ENCODE results near the gene ELMOD3. TPM values are rescaled to one million over a fixed set of nuclear protein-coding genes. Genes with fewer than 3 reads are reported as not detected.

ELMOD3 gene
- polyA plus RNA-seq, 3 donors, result 6.1 to 53.3 (median 7.2) TPM

- H3K4me1 ChIP-seq (ENCODE audit: control insufficient read depth in 1 of 2, insufficient read depth in 2 of 2, low read length in 2 of 2), result peaks cover 0 to 6% of the 10 kb centered on the region in 2 donors
- no peaks in the 10 kb centered on the region for H3K27me3 Mint-ChIP-seq (ENCODE audit: low read depth in 3 of 3)
- no peaks in the 10 kb centered on the region for H3K79me2 ChIP-seq (ENCODE audit: insufficient read depth, low read length)
- H3K4me3 Mint-ChIP-seq, result no peak overlapping the region
- H3K36me3 Mint-ChIP-seq, result peaks cover 64 to 99% of the 10 kb centered on the region in 2 donors
- peaks cover 39% of the 10 kb centered on the region for H4K20me1 ChIP-seq (ENCODE audit: insufficient read depth, low read length)
- H3K4me2 ChIP-seq (replicated peaks; ENCODE audit: extremely low read depth, low read length, poor library complexity, severe bottlenecking), result no peak overlapping the region
- no peak overlapping the region for H3K9ac ChIP-seq (ENCODE audit: insufficient read depth, low read length, poor library complexity, severe bottlenecking)
- intact Hi-C loops (cut with micrococcal nuclease), result loop anchor here in 1 of 2 donors (1.0 kb wide), 1 partner anchor 160 kb away; no protein-coding TSS in a partner anchor
- peak overlapping the region in 1 of 2 donors; percentile 45 for H3K27ac ChIP-seq (ENCODE audit: low read depth in 1 of 2, low read length in 2 of 2)
- H3K9me3 ChIP-seq (replicated peaks in 1 of 2; ENCODE audit: control insufficient read depth in 1 of 2, insufficient read depth in 1 of 2, low read length in 2 of 2), result no peaks in the 10 kb centered on the region
- no peaks in the 10 kb centered on the region for H3K9me3 Mint-ChIP-seq
- WGBS (ENCODE audit: insufficient coverage), result 97% methylated on average over 5 of the region's 11 CpGs
- no peaks in the 10 kb centered on the region for H3K27me3 ChIP-seq (ENCODE audit: control insufficient read depth in 2 of 2, insufficient read depth in 2 of 2, low read length in 2 of 2)
- peak; percentile 37 to 57 (median 55) for DNase-seq
- H3K36me3 ChIP-seq (replicated peaks in 1 of 2; ENCODE audit: control insufficient read depth in 1 of 2, insufficient read depth in 2 of 2, low read length in 2 of 2), result peaks cover 82 to 100% of the 10 kb centered on the region in 2 donors
- peak overlapping the region in 2 of 7 donors; percentile 50 to 87 for H3K27ac Mint-ChIP-seq
- H2AFZ ChIP-seq (ENCODE audit: insufficient read depth, low read depth, low read length, poor library complexity, severe bottlenecking), result no peak overlapping the region
- TF ChIP-seq, protein P1, sequence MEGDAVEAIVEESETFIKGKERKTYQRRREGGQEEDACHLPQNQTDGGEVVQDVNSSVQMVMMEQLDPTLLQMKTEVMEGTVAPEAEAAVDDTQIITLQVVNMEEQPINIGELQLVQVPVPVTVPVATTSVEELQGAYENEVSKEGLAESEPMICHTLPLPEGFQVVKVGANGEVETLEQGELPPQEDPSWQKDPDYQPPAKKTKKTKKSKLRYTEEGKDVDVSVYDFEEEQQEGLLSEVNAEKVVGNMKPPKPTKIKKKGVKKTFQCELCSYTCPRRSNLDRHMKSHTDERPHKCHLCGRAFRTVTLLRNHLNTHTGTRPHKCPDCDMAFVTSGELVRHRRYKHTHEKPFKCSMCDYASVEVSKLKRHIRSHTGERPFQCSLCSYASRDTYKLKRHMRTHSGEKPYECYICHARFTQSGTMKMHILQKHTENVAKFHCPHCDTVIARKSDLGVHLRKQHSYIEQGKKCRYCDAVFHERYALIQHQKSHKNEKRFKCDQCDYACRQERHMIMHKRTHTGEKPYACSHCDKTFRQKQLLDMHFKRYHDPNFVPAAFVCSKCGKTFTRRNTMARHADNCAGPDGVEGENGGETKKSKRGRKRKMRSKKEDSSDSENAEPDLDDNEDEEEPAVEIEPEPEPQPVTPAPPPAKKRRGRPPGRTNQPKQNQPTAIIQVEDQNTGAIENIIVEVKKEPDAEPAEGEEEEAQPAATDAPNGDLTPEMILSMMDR (IDR thresholded peaks at IDR 0.05), result peak; percentile 81
- no peak overlapping the region for H3K4me3 ChIP-seq (replicated peaks in 1 of 3; ENCODE audit: low read depth in 2 of 3, low read length in 3 of 3)
- peaks cover 6% of the 10 kb centered on the region for H3K4me1 Mint-ChIP-seq
Observed at GRCh38 chr2:85390941-85391669, 36.5 kb downstream of the ELMOD3 start.

- Histone ChIP-seq H3K27me3 (ENCODE audit: control insufficient read depth in 2 of 2, insufficient read depth in 2 of 2, low read length in 2 of 2) (no peaks in the 10 kb centered on the region), H4K20me1 (ENCODE audit: insufficient read depth, low read length) (peaks cover 55% of the 10 kb centered on the region), H3K4me1 (ENCODE audit: control insufficient read depth in 1 of 2, insufficient read depth in 2 of 2, low read length in 2 of 2) (peaks cover 0 to 6% of the 10 kb centered on the region in 2 donors), H3K4me2 (replicated peaks; ENCODE audit: extremely low read depth, low read length, poor library complexity, severe bottlenecking) (no peak overlapping the region), H3K9ac (ENCODE audit: insufficient read depth, low read length, poor library complexity, severe bottlenecking) (no peak overlapping the region), H2AFZ (ENCODE audit: insufficient read depth, low read depth, low read length, poor library complexity, severe bottlenecking) (no peak overlapping the region), H3K79me2 (ENCODE audit: insufficient read depth, low read length) (peaks cover 7% of the 10 kb centered on the region), H3K27ac (ENCODE audit: low read depth in 1 of 2, low read length in 2 of 2) (peak overlapping the region in 1 of 2 donors; percentile 51), H3K4me3 (replicated peaks in 1 of 3; ENCODE audit: low read depth in 2 of 3, low read length in 3 of 3) (no peak overlapping the region), H3K36me3 (replicated peaks in 1 of 2; ENCODE audit: control insufficient read depth in 1 of 2, insufficient read depth in 2 of 2, low read length in 2 of 2) (peaks cover 91 to 100% of the 10 kb centered on the region in 2 donors), H3K9me3 (replicated peaks in 1 of 2; ENCODE audit: control insufficient read depth in 1 of 2, insufficient read depth in 1 of 2, low read length in 2 of 2) (no peaks in the 10 kb centered on the region)
- TF ChIP-seq, protein P1 (IDR thresholded peaks at IDR 0.05), result no peak
- peaks cover 6% of the 10 kb centered on the region for H3K4me1 Mint-ChIP-seq
- H3K27me3 Mint-ChIP-seq (ENCODE audit: low read depth in 3 of 3), result no peaks in the 10 kb centered on the region
- no peak for DNase-seq
- no peaks in the 10 kb centered on the region for H3K9me3 Mint-ChIP-seq
- WGBS (ENCODE audit: insufficient coverage), result 97% methylated on average over 4 of the region's 4 CpGs
- H3K4me3 Mint-ChIP-seq, result no peak overlapping the region
- intact Hi-C loops (cut with micrococcal nuclease), result no loop called here
- peak overlapping the region in 3 of 7 donors; percentile 27 to 31 (median 29) for H3K27ac Mint-ChIP-seq
- peaks cover 72 to 99% of the 10 kb centered on the region in 2 donors for H3K36me3 Mint-ChIP-seq
Observed at GRCh38 chr2:85393836-85394235, 39.3 kb downstream of the ELMOD3 start.
